ENCODE results near the gene ABCF3.

ABCF3 gene

DNA sequence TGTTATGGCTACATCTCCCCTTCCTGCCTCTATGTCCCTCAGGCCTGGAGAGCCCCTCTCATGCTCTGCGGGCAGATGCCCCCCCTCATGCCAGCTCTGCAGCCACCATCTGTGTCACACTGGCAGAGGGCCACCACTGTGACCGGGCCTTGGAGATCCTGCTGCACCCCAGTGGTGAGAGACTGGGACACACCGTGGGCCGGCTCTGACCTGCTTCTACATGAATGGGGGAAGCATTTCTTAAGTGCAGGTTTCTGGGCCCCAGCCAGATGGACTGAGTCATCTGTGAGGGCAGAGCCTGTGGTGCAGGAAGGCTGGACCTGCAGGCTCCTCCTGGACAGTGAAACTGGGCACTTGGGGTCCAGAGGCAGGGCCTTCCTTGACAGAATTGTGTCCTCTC is 48.2 kb downstream of the ABCF3 start:
- DNase-seq: peak; percentile 63

DNA sequence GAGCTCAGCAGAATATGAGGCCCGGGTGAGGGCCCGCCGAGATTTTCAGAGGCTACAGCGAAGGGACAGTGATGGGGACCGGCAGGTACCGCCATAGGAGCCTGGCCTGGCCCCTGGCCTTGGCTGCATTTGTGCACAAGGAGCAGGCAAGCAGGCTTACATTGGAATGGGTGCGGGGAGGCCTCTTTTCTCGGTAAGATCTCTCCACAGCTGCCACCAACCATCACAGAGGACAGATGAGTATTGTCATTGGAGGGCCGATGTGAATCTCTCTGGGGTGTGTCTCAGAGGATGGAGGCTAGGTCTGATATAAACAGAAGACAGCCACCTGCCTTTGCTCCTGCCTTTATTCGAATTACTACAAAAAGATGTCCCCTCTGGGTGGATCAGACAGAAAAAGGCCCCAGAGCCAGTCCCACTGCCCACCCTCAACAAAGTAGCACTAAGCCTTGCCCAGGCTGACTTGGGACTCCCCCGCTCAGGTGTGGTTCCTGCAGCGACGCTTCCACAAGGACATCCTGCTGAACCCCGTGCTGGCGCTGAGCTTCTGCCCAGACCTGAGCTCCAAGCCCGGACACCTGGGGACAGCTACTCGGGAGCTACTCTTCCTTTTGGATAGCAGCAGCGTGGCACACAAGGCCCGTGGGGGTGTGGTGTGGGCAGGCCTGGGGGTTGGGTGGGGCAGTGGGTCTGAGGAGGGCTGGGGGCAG is 48.8 kb downstream of the ABCF3 start:
- peak; percentile 43 for DNase-seq

DNA sequence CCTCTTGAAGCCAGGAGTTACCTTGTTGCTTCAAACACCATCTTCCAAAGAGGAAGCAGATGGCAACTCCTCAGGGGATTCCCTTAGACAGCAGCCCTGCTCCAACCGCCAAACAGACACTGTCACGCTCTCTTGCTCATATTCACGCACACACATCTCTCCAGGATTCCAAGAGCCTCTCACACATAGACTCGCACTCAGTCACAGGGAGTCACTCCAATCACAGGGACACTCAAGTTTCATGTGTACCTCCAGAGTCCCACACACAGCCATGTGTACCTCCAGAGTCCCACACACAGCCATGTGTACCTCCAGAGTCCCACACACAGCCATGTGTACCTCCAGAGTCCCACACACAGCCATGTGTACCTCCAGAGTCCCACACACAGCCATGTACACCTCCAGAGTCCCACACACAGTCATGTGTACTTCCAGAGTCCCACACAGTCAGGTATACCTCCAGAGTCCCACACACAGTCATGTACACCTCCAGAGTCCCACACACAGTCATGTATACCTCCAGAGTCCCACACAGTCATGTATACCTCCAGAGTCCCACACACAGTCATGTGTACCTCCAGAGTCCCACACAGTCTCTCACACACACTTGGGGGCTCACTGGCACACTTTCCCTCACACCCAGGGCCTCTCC is 49.5 kb downstream of the ABCF3 start:
- DNase-seq: peak; percentile 88

DNA sequence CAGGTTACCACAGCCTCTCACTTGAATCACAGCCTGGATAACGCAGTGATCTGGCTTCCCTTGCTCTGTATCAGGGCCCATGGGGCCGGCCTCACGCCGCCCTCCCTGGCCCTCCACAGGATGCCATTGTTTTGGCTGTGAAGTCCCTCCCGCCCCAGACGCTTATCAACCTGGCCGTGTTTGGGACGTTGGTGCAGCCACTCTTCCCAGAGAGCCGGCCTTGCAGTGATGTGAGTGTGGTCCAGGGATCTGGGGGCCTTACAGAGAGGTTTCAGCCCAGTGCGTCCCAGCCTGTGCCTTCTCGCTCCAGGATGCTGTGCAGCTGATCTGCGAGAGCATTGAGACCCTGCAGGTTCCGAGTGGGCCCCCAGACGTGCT is 50.0 kb downstream of the ABCF3 start:
- no peak for DNase-seq

DNA sequence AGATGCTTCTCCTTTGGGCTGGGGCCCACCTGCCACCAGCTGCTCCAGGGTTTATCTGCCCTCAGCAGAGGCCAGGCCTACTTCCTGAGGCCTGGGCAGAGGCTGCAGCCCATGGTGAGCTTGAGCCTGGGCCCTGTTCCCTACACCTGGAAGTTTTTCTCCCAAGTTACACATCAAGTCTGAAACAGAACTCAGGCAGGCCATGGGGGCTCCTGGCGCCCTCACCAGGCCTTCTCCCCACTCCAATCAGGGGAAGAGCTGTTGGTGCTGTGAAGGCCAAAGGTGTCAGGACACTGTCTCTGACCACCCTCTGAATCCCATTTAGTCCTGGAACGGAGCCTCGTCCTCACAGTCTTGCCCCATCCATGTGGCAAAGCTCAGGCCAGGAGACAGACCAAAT is 50.6 kb downstream of the ABCF3 start:
- DNase-seq: peak; percentile 5

DNA sequence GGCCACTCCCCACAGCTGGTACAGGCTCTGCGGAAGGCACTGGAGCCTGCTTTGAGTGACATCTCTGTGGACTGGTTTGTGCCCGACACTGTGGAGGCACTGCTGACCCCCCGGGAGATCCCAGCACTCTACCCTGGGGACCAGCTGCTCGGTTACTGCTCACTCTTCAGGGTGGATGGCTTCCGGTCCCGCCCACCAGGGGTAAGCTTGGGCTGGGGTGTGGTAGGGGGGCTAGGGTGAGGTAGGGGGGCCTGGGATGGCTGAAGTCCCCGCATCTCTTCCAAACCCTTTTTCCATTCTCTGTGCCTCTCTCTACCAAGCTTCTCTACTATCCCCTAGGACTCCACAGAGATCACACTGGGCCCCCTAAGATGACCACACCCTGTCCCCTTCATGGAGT is 51.2 kb downstream of the ABCF3 start:
- no peak for DNase-seq

DNA sequence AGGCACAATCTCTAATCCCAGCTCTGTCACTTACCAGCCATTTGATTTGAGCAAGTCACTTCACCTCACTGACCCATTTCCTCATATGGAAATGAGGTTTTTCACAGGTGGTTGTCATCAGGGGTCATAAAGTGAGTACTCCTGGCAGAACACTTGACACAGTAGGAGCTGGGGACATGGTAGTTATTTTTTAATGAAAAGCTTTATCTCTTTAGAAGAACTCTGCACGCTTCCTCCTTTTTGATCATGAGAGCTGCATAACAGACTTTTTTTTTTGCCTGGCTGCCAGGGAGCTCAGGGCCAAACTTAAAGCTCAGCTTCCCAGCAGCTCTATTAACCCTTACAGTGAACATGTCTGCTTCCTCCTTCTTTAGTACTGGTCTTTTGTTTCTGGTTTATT is 51.8 kb downstream of the ABCF3 start:
- DNase-seq: no peak

DNA sequence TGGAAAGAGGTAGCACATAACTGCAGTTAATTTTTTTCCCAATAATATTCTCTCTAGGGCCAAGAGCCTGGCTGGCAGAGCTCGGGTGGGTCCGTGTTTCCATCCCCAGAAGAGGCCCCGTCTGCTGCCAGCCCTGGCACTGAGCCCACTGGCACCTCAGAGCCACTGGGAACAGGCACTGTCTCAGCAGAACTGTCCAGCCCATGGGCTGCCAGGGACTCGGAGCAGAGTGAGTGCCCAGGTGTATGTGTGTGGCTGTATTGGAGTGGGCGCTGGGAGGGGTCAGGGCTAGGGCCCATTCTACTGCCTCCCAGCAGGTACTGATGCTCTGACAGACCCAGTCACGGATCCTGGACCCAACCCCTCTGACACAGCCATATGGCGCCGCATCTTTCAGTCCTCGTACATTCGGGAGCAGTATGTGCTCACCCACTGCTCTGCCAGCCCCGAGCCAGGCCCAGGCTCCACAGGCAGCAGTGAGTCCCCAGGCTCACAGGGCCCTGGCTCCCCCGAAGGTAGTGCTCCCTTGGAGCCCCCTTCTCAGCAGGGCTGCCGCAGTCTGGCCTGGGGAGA is 52.3 kb downstream of the ABCF3 start:
- DNase-seq: no peak

DNA sequence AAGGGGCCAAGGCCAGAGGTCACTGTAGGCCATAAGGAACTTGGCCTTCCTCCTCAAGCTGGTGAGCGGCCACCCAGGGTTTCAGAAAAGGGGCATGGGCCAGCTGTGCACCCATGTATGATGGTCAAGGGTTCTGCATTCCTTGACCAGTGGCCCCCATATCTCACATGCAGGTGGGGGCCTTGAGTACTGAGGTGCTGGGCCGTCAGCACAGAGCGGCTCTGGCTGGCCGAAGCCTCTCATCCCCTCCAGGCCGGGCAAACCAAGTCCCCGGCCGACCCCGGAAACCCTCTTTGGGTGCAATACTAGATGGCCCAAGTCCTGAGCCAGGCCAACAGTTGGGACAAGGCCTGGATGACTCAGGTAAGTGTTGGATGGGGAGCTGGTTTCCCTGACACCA is 53.2 kb downstream of the ABCF3 start:
- no peak for DNase-seq

DNA sequence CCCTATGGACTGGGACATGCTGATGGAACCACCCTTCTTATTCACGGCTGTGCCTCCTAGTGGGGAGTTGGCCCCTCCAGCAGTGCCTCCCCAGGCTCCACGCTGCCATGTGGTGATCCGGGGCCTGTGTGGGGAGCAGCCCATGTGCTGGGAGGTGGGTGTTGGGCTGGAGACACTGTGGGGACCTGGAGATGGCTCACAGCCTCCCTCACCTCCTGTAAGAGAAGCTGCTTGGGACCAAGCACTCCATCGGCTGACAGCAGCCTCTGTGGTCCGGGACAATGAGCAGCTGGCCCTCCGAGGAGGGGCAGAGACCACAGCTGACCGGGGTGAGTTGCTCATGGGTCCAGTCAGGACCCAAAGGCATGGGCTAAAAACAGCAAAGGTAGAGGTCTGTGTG is 53.7 kb downstream of the ABCF3 start:
- DNase-seq: no peak

DNA sequence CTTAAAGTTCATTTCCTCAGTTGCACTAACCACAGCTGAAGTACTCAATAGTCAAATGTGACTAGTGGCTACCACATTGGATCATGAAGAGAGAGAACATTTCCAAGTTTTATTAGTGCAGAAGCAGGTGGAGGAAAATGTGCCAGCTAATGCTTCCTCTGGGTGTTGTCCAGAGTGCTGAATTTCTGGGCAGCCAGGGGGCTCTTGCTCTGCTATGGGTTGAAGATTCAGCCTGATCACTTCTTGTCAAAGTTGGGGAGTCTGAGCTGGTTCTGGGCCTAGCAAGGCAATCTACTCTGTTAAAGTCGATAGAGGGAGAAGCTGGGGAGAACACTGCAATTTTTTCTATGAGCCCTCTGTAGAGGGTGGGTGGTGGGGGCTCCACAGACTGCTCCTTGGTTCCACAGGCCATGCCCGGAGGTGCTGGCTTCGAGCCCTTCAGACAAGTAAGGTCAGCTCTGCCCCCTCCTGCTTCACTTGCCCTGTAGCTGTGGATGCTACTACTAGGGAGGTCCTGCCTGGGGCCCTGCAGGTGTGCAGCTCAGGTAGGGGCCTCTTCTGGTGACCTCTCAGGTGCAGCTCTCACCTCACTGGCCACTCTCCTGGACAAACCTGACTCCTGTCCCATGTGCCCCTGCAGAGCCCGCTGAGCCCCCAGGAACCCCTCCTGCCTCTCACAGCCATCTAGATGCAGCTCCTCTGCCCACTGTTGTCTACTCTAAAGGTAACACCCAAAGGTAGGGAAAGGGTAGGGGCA is 54.6 kb downstream of the ABCF3 start:
- DNase-seq: no peak

DNA sequence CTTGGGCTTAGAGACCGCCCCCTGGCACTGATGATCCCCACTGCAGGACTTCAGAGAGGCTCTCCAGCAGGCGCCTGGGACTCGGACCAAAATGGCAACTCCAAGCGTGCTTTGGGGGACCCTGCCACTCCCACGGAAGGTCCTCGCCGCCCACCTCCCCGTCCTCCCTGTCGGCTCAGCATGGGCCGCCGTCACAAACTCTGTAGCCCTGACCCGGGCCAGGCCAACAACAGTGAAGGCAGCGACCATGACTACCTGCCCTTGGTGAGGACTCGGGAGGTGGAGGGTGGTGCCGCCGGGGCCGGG is 55.1 kb downstream of the ABCF3 start:
- no peak for DNase-seq

DNA sequence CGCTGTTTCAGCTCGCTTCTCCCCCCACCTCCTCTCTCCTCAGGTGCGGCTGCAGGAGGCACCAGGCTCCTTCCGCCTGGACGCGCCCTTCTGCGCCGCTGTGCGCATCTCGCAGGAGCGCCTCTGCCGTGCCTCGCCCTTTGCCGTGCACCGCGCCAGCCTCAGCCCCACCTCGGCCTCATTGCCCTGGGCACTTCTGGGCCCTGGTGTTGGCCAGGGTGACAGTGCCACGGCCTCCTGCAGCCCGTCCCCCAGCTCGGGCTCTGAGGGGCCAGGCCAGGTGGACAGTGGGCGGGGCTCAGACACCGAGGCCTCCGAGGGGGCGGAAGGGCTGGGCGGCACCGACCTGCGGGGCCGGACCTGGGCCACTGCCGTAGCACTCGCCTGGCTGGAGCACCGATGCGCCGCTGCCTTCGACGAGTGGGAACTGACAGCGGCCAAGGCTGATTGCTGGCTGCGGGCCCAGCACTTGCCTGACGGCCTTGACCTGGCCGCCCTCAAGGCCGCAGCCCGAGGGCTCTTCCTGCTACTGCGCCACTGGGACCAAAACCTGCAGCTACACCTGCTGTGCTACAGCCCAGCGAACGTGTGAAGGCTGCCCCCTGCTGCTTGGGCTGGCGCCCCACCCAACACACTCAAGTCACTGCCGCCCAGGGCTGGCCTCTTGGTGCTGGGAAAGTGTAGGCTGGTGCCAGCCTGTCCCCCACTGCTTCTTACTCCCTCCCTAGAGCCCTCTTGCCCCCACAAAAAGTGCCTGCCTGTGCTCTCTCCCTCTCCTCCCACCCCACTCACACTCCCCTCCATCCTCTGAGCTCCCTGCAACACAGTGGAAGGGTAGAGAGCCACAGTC is 55.7 kb downstream of the ABCF3 start:
- DNase-seq: peak; percentile 7

DNA sequence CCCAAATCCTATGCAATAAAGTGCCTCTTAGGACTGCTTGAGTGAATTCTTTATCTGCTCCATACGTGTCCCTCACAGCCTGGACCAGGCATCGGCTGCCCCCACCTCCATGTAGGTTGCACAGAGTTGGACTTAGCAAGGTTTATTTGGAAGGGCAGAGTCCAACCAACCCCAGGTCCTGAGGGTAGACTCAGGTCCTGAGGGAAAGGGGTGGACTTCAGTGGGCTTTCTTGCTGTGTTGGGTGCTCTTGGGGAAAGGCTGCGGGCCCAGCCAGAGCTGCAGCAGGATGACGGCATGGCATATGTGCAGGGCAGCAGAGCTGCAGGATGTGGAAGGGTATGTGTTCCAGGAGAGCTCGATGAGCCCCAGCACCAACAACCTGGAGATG is 56.3 kb downstream of the ABCF3 start:
- DNase-seq: no peak
